Astrocyte (in vitro differentiated cells and primary cell): ENCODE results near the gene FFAR1. TPM values are rescaled to one million over a fixed set of nuclear protein-coding genes. Genes with fewer than 3 reads are reported as not detected.
"Not testable (repeated sequence)": the region's sequence is repeated elsewhere in the genome, so short reads cannot be mapped to it uniquely, and the experiment has no call there.

Experiments
- DNase-seq: peaks from one replicate; pipeline ENCODE4 v3.0.0-alpha.2; 2010; ENCODE audit warnings: low read depth
- FAIRE-seq: peaks from 2 replicates; lab custom pipeline; 2011; peaks lifted over from hg19 to GRCh38; lab: Jason Lieb, UNC
- H2AFZ ChIP-seq: 2 replicates; pipeline ENCODE4 v1.6.0; 2012; ENCODE audit warnings: low read depth, low read length, inconsistent platforms
- H3K27ac ChIP-seq: 2 replicates; pipeline ENCODE4 v1.5.1; 2011; ENCODE audit warnings: low read depth, low read length, inconsistent platforms
- H3K27me3 ChIP-seq: 2 replicates; pipeline ENCODE4 v1.6.0; 2011; ENCODE audit warnings: low read length, inconsistent platforms; ENCODE audit not compliant: insufficient read depth
- H3K36me3 ChIP-seq: 2 replicates; pipeline ENCODE4 v1.5.1; 2011; ENCODE audit warnings: low read length, inconsistent platforms; ENCODE audit not compliant: insufficient read depth
- H3K4me1 ChIP-seq: 2 replicates; pipeline ENCODE4 v1.5.1; 2011; ENCODE audit warnings: low read length, inconsistent platforms; ENCODE audit not compliant: insufficient read depth
- H3K4me2 ChIP-seq: 2 replicates; pipeline ENCODE4 v1.6.0; 2012; ENCODE audit warnings: low read length, inconsistent platforms
- H3K4me3 ChIP-seq: 2 replicates; pipeline ENCODE4 v1.5.1; 2011; ENCODE audit warnings: low read depth, mild to moderate bottlenecking, low read length, inconsistent platforms; ENCODE audit not compliant: insufficient read depth
- H3K79me2 ChIP-seq: 2 replicates; pipeline ENCODE4 v1.6.0; 2012; ENCODE audit warnings: mild to moderate bottlenecking, low read length, inconsistent platforms; ENCODE audit not compliant: insufficient read depth
- H3K9ac ChIP-seq: 2 replicates; pipeline ENCODE4 v1.6.0; 2012; ENCODE audit warnings: mild to moderate bottlenecking, low read length, inconsistent platforms
- H3K9me3 ChIP-seq: 2 replicates; pipeline ENCODE4 v1.5.1; 2012; ENCODE audit warnings: low read depth, mild to moderate bottlenecking, low read length, inconsistent platforms; ENCODE audit not compliant: insufficient read depth
- H4K20me1 ChIP-seq: 2 replicates; pipeline ENCODE4 v1.6.0; 2012; ENCODE audit warnings: low read length, inconsistent platforms; ENCODE audit not compliant: insufficient read depth
- H3K27ac Mint-ChIP-seq: one replicate; pipeline ENCODE4 v1.8.0; 2021; ENCODE audit warnings: mild to moderate bottlenecking, mixed read lengths; ENCODE audit not compliant: unreplicated experiment
- H3K27me3 Mint-ChIP-seq: one replicate; pipeline ENCODE4 v1.8.0; 2021; ENCODE audit warnings: low read depth, mixed read lengths; ENCODE audit not compliant: unreplicated experiment
- H3K36me3 Mint-ChIP-seq: one replicate; pipeline ENCODE4 v1.8.0; 2021; ENCODE audit warnings: low read depth, mixed read lengths; ENCODE audit not compliant: unreplicated experiment
- H3K4me1 Mint-ChIP-seq: one replicate; pipeline ENCODE4 v1.8.0; 2021; ENCODE audit warnings: low read depth, mixed read lengths; ENCODE audit not compliant: unreplicated experiment
- H3K4me3 Mint-ChIP-seq: one replicate; pipeline ENCODE4 v1.8.0; 2021; ENCODE audit warnings: mild to moderate bottlenecking, moderate library complexity, mixed read lengths; ENCODE audit not compliant: unreplicated experiment
- H3K9me3 Mint-ChIP-seq: one replicate; pipeline ENCODE4 v1.8.0; 2021; ENCODE audit warnings: mild to moderate bottlenecking, mixed read lengths; ENCODE audit not compliant: unreplicated experiment
- CTCF ChIP-seq: IDR thresholded peaks from 2 replicates; pipeline ENCODE4 v1.5.1; 2011; ENCODE audit warnings: low read depth, mild to moderate bottlenecking, inconsistent platforms, low read length, moderate library complexity; ENCODE audit not compliant: insufficient read depth
- EZH2 ChIP-seq: IDR thresholded peaks from 2 replicates; pipeline ENCODE4 v1.6.1; 2012; ENCODE audit warnings: mild to moderate bottlenecking, low read length, inconsistent platforms; ENCODE audit not compliant: insufficient read depth
- total RNA-seq: library from RNA; stranded (reverse); gene quantifications from 2 replicates; pipeline ENCODE4 v1.2.1, GENCODE V29; 2021

Gene FFAR1
- total RNA-seq, 1 donor from 2014 or later, result not detected

GRCh38 chr19:35369522-35369921 is 21.8 kb downstream of the FFAR1 start:
- Histone ChIP-seq H4K20me1 (no peaks in the 10 kb centered on the region), H3K27ac (no peak overlapping the region), H3K9me3 (no peaks in the 10 kb centered on the region), H3K79me2 (no peaks in the 10 kb centered on the region), H3K4me3 (no peak overlapping the region), H3K4me1 (no peaks in the 10 kb centered on the region), H3K36me3 (no peaks in the 10 kb centered on the region), H3K9ac (no peak overlapping the region), H3K4me2 (no peak overlapping the region), H2AFZ (no peak overlapping the region), H3K27me3 (no peaks in the 10 kb centered on the region)
- H3K4me1 Mint-ChIP-seq, result no peaks in the 10 kb centered on the region
- TF ChIP-seq CTCF (no peak), EZH2 (no peak)
- peaks cover 2% of the 10 kb centered on the region for H3K9me3 Mint-ChIP-seq
- no peak overlapping the region for H3K4me3 Mint-ChIP-seq
- DNase-seq, result no peak
- no peak for FAIRE-seq
- no peak overlapping the region for H3K27ac Mint-ChIP-seq
- peaks cover 21% of the 10 kb centered on the region for H3K27me3 Mint-ChIP-seq
- no peaks in the 10 kb centered on the region for H3K36me3 Mint-ChIP-seq

GRCh38 chr19:35370722-35371121 is 23.0 kb downstream of the FFAR1 start, which contains the start of gene GPR42:
Gene GPR42, plus strand, starts transcription at chr19:35371068. Its CDS starts 292 bp downstream, at chr19:35371360.
- DNase-seq (no peak), FAIRE-seq (no peak)
- Histone ChIP-seq H3K9ac (no peak within 1 kb of the TSS), H3K27me3 (no peaks in the 10 kb centered on the region), H3K9me3 (no peaks in the 10 kb centered on the region), H3K4me2 (no peak within 1 kb of the TSS), H2AFZ (no peak within 1 kb of the TSS), H3K79me2 (no peaks in the 10 kb centered on the region), H3K4me3 (no peak within 1 kb of the TSS), H4K20me1 (no peaks in the 10 kb centered on the region), H3K36me3 (no peaks in the 10 kb centered on the region), H3K27ac (no peak within 1 kb of the TSS), H3K4me1 (no peaks in the 10 kb centered on the region)
- no peak within 1 kb of the TSS for H3K27ac Mint-ChIP-seq
- H3K4me1 Mint-ChIP-seq, result no peaks in the 10 kb centered on the region
- no peak within 1 kb of the TSS for H3K4me3 Mint-ChIP-seq
- peaks cover 22% of the 10 kb centered on the region for H3K27me3 Mint-ChIP-seq
- H3K9me3 Mint-ChIP-seq, result peaks cover 2% of the 10 kb centered on the region
- no peaks in the 10 kb centered on the region for H3K36me3 Mint-ChIP-seq
- TF ChIP-seq EZH2 (no peak), CTCF (no peak)

GRCh38 chr19:35373492-35373891 is 25.8 kb downstream of the FFAR1 start:
- Histone ChIP-seq H3K4me2 (no peak overlapping the region), H3K4me3 (no peak overlapping the region), H3K79me2 (no peaks in the 10 kb centered on the region), H2AFZ (no peak overlapping the region), H3K9me3 (no peaks in the 10 kb centered on the region), H3K9ac (no peak overlapping the region), H3K4me1 (no peaks in the 10 kb centered on the region), H4K20me1 (no peaks in the 10 kb centered on the region), H3K27me3 (no peaks in the 10 kb centered on the region), H3K27ac (no peak overlapping the region), H3K36me3 (no peaks in the 10 kb centered on the region)
- H3K4me1 Mint-ChIP-seq, result no peaks in the 10 kb centered on the region
- FAIRE-seq (no peak), DNase-seq (no peak)
- no peak for TF ChIP-seq CTCF
- TF ChIP-seq EZH2, result no peak
- H3K4me3 Mint-ChIP-seq, result no peak overlapping the region
- no peak overlapping the region for H3K27ac Mint-ChIP-seq
- H3K27me3 Mint-ChIP-seq, result peaks cover 21% of the 10 kb centered on the region
- peaks cover 6% of the 10 kb centered on the region for H3K9me3 Mint-ChIP-seq
- H3K36me3 Mint-ChIP-seq, result no peaks in the 10 kb centered on the region

GRCh38 chr19:35374031-35374430 is 26.3 kb downstream of the FFAR1 start:
- H3K27ac ChIP-seq, DNase-seq: not testable (repeated sequence)

More at GRCh38 chr19:35374031-35374430, 26.3 kb downstream of the FFAR1 start:
- not testable (repeated sequence) for H3K4me3 ChIP-seq, H3K27ac Mint-ChIP-seq, H3K4me1 Mint-ChIP-seq, H3K4me3 Mint-ChIP-seq, H3K27me3 ChIP-seq, H3K9me3 Mint-ChIP-seq, H3K36me3 Mint-ChIP-seq, H3K79me2 ChIP-seq, H3K9me3 ChIP-seq, H3K9ac ChIP-seq, FAIRE-seq, H4K20me1 ChIP-seq, H3K4me2 ChIP-seq, H3K36me3 ChIP-seq, H3K4me1 ChIP-seq, H2AFZ ChIP-seq
- peaks cover 20% of the 10 kb centered on the region for H3K27me3 Mint-ChIP-seq
